ENCODE measurements around the gene PLG.
"Not testable (repeated sequence)": the region's sequence is repeated elsewhere in the genome, so short reads cannot be mapped to it uniquely, and the experiment has no call there.

PLG gene

DNA sequence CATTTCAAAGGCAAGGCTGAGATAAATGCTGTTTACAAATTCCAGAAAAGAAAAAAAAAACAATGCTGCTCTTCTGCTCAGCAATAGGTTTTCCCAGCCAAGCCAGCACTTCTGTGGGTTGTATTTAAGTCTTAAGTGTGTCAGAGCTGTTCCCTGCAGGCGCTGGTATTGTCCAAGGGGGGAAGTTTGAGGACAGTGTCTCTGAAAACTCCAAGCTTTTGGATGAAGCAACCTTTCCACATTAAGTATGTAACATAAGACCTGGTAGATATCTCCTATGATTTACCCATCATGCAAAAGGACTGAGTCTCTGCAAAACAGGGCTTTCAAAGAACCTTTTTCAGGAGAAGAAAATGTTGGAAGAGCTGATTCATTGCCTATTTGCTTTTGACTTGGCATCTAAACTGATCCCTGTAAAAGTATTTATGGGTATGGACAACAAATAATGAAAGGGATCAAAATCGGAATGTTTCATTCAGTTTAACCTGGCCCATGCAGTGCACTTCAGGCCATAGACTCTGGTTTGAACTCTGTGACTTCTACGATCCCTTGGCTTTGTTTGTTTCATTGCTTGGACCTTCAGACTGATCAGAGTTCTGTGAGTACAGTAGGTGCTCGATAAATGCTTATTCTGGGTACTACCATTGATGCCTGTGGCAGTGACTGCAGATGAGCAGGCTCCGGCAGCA is 16.1 kb upstream of the PLG start:
- no peak for TF ChIP-seq POLR2A (IDR thresholded peaks at IDR 0.05; ENCODE audit: low read depth, low read length)
- DNase-seq (ENCODE audit: insufficient read length, low spot score) (no peak), FAIRE-seq (no peak)

DNA sequence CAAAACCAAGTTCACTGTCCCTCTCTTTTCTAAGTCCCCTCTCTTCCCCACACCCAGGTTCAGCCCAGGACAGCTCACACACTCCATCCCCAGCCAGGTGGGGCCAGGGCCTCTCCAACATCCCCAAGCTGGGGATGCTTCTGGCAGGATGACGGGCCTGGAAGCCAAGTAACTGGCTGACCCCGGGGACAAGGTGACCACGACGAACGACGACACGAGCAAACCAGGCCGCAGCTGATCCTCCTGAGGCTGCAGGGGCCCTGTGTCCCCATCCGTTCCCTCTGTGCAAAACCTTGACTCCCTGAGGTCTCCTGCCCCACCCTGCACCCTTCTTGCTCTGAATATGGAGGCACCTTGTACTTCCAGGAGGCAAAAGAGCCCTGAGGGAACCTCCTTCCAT is 11.6 kb upstream of the PLG start:
- DNase-seq (ENCODE audit: insufficient read length, low spot score), result no peak
- FAIRE-seq, result no peak
- no peak for TF ChIP-seq POLR2A (IDR thresholded peaks at IDR 0.05; ENCODE audit: low read depth, low read length)

DNA sequence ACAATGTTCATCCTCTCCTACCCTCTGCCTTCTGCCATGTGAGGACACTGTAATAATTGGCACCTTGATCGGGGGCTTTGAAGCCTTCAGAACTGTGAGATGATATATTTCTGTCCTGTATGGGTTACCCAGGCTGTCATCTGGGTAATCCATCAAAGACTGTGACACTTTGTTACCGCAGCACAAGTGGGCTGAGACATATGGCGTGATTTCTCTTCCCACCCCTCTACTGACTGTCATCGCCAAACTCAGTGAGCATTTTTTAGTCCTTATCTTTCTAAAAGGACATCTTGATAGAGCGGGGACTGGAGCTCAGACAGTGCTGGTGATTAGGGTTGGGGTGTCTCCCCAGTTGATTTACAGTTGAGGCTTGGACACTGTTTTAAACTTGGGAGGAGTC is 10.4 kb upstream of the PLG start:
- no peak for FAIRE-seq
- DNase-seq (ENCODE audit: insufficient read length, low spot score), result no peak
- TF ChIP-seq POLR2A (IDR thresholded peaks at IDR 0.05; ENCODE audit: low read depth, low read length), result no peak

DNA sequence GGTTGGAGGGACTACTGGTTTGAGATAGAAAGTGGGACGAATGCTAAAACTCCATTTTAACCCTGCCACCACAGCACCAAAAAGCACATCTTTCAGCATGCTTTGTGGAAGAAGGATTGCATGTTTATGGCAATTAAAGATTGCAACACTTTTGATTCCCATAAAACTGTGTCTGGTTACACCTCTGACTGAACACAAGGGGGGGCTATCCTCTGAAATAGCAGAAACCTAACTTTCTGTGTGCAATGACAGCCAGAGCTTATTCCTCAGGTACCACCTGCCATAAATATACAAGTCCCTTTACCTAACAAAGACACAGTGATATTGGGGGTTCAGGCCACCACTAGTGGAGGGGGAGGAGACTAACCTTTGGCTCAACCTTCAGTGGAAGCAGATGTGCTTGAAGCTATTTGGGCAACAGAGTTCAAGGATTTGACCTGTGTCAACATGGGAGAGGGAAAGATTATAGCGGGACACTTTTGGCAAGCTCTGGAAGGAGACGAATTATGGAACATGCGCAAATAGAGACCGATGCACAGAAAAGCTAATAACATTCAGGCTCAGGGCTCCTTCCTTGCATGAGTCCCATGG is 9.6 kb upstream of the PLG start:
- no peak for DNase-seq (ENCODE audit: insufficient read length, low spot score)
- no peak for TF ChIP-seq POLR2A (IDR thresholded peaks at IDR 0.05; ENCODE audit: low read depth, low read length)
- FAIRE-seq, result no peak

DNA sequence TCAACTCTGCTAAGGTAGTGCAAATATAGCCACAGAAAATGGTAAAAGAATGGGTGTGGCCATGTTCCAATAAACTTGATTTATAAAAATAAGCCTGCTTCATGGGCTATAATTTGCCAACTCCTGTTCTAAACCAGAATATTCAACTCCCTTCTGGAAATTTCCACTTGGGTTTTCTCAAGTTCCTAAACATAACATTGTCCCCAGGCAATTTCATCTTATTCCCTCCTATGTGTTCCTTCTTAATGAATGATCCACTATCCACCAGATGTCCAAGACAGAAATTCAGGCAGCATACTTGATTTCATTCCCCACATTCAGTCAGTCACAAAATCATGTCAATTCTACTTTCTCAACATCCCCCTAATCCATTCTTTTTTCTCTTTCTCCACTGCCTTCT is 7.0 kb upstream of the PLG start:
- not testable (repeated sequence) for DNase-seq (ENCODE audit: insufficient read length, low spot score); FAIRE-seq

DNA sequence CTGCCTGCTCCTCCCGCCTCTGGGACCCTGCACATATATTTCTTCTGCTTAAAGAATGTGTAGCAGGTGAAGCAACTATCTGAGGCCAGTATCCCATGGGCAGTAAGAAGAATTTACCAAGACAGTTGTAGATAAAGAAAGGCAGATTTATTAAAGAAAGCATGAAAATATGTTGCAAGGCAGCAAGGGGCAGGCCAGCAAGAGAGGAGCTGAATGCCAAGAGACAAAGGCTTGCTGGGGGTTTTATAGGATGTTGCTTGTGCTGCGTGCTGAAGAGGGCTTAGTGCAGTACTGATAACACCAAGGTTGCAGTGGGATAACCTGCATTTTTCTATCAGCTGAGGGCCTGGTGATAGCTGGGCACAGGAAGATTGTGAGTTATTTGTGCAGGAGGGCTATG is 6.4 kb upstream of the PLG start:
- DNase-seq (ENCODE audit: insufficient read length, low spot score); FAIRE-seq: not testable (repeated sequence)

DNA sequence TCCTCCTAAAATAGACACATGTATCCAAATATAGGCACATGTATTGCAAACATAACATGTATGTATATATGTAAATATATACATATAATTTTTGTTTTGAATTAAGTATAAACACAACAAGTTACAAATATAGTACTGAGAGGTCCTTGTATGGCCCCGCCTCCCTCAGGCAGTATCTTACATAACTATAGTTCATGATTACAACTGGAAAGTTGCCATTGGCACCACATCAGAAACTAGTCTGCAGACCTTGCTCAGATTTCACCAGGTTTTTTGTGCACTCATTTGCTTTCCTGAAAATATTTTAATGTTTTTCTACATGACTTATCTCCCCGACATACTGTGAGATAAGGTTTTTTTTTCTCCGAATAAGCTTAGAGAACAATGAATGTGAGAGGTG is 5.2 kb upstream of the PLG start:
- not testable (repeated sequence) for DNase-seq (ENCODE audit: insufficient read length, low spot score); FAIRE-seq

DNA sequence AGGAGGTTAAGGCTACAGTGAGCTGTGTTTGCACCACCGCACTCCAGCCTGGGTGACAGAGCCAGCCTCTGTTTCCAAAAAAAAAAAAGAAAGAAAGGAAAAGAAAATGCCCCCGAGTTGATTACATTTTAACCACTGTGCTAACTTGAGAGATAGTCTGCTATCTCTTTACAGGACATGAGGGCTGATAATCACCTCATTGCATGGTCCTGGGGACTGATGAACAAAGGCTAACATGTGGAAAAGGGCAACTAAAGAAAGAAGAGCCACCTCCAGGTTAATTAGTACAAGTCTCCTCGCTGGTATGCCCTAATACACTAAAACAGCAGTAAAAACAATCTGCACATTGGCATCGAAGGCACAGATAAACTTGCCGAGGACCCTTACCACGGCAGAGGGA is 4.2 kb upstream of the PLG start:
- DNase-seq (ENCODE audit: insufficient read length, low spot score), result no peak
- no peak for TF ChIP-seq POLR2A (IDR thresholded peaks at IDR 0.05; ENCODE audit: low read depth, low read length)
- FAIRE-seq, result no peak

DNA sequence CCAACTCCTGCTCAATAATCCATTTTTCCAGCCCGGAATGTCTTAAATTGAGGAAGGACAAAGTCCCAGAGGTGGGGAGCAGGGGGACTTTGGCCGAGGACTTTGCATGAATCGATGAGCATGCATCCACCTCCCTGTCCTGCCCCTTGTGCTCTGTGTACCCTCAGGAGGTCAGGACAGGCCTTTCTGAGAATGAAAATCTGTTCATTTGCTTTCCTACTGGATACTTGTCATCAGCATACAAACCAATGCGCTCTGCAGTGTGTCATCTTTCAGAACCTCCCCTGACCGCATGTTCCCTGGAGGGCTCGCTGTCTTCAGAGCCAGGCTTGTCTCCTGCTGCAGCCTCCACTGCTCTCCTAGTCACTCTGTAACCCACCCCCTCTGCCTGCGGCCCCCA is 2.6 kb downstream of the PLG start:
- not testable (repeated sequence) for DNase-seq (ENCODE audit: insufficient read length, low spot score); FAIRE-seq

DNA sequence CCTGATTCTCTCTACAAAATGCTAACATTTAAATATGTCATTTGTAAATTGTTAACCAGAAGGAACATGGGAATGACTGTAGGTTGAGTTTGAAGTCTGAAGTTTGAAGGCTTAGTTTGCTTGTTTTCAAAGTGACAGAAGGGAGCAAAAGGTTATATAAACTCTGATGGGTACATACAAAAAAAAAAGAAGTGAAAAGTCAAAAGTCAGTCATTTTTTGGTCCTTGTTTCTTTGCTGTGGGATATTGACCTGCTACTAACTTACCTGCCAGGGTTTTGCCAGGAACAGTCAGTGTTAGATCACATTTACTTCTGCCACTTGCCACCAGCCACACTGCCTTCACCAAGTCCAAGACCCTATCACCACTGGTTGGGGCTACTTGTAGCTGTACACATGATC is 6.9 kb downstream of the PLG start:
- not testable (repeated sequence) for FAIRE-seq; DNase-seq (ENCODE audit: insufficient read length, low spot score)

DNA sequence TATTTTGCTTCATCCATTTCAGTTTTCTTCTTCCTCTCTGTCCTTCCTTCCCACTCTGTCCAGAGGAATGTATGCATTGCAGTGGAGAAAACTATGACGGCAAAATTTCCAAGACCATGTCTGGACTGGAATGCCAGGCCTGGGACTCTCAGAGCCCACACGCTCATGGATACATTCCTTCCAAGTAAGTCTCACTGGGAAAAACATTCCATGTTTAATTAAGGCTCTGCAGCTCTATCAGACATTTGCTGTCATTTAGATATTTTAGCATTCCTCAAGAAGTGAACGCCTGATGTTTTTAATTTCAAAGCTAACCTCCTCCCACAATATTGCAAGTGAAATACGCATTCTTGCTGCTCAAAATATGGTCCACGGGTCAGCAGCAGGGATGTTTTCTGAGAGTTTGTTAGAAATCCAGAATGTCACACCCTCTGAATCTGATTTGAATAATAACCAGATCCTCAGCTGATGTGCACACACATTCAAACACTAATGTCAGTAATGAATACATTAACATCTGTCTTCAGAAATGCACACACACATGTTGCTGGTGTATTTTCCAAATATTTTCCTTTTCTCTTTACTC is 12.8 kb downstream of the PLG start:
- DNase-seq (ENCODE audit: insufficient read length, low spot score) (no peak), FAIRE-seq (no peak)
- TF ChIP-seq POLR2A (IDR thresholded peaks at IDR 0.05; ENCODE audit: low read depth, low read length), result no peak

DNA sequence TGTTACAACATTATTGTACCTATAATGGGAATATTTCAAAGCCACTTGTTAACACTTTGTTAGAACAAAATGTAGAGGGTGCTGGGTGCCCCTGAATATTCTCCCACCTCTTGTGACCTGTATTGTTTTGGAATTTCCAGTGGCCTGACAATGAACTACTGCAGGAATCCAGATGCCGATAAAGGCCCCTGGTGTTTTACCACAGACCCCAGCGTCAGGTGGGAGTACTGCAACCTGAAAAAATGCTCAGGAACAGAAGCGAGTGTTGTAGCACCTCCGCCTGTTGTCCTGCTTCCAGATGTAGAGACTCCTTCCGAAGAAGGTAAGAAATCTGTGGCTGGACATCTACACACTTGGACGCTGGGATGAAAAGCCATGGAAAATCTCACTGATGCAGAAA is 28.9 kb downstream of the PLG start:
- TF ChIP-seq POLR2A (IDR thresholded peaks at IDR 0.05; ENCODE audit: low read depth, low read length), result no peak
- DNase-seq (ENCODE audit: insufficient read length, low spot score) (no peak), FAIRE-seq (no peak)

DNA sequence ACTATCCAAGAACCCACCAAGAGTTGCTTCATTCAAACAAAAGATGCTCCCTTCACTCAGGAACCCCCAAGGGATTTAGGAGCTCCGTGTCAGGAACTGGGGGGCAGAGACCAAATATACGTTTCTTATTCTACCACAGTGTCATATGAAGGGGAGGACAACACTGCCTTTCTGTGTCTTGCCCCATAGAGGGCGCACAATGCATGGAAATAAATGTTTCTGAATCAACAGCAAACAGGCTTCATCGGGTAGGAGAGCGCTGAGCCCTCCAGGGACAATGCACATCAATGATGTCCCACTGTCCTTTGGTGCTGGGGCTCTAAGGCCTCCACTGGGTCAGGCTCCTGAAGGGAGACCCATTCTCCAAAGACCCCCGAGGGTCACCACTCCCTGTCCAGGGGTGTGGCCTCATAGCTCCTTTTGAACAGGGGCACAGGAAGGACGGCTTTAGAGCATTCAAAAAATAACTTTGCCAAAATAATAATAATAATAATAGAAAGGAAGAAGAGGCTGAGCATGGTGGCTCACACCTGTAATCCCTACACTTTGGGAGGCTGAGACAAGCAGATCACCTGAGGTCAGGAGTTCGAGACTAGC is 31.1 kb downstream of the PLG start:
- DNase-seq (ENCODE audit: insufficient read length, low spot score) (peak; percentile 3), FAIRE-seq (no peak)
- TF ChIP-seq POLR2A (IDR thresholded peaks at IDR 0.05; ENCODE audit: low read depth, low read length), result no peak

DNA sequence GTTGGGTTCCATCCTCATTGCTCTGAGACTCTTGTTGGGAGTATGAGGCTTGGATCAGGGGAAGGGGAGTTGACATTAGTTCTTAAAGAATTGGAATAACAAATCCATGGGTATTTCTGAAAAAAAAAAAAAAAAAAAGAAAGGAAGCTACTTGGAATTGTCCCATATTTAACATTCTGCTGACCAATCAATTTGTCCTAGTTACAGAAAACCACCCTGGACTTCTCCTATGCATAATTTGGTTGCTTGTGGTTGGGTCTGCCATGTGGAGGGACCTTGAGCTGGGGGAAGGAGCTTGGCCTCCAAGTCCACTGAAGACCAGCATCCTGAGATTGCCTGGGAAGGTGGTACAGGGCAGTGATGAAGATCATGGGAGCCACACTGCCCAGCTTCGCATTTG is 32.6 kb downstream of the PLG start:
- no peak for DNase-seq (ENCODE audit: insufficient read length, low spot score)
- no peak for TF ChIP-seq POLR2A (IDR thresholded peaks at IDR 0.05; ENCODE audit: low read depth, low read length)
- no peak for FAIRE-seq

DNA sequence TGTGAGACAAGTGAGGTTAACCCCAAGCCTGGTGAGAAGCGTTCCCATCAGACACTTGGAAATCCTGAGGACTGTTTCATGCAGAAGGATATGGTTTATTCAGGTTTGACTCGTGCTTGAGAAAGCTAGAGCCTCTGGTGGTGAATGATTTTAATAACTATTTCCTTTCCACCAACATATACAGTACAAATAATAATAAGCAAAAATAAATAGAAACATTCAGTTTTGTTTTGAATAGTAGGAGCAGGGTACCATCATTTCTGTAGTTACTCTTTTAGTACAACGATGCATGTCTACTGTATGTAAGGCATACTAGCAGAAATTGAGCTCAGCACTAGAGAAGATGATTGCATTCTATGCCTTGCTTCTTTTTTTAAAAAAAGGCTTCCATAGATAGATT is 33.5 kb downstream of the PLG start:
- no peak for TF ChIP-seq POLR2A (IDR thresholded peaks at IDR 0.05; ENCODE audit: low read depth, low read length)
- DNase-seq (ENCODE audit: insufficient read length, low spot score) (no peak), FAIRE-seq (no peak)

Data from H54 (cell line).